Activated CD8-positive, alpha-beta T cell treated with anti-CD3 and anti-CD28 coated beads for 36 hours (primary cell): Measurements from ENCODE around the gene COA1. TPM values are rescaled to one million over a fixed set of nuclear protein-coding genes. Genes with fewer than 3 reads are reported as not detected.

Source experiments
- ATAC-seq: fragments of 200-7000 bp; cut with Tn5 transposase; one replicate; pipeline ENCODE4 v1.10.0; 2021; ENCODE audit warnings: mild to moderate bottlenecking, moderate library complexity
- CTCF ChIA-PET: fragments of 350-600 bp; sonication (Branson Sonifier 250); formaldehyde crosslinking; loops from one replicate; lab custom pipeline; 2021; ENCODE audit warnings: antibody characterized with exemption; lab: Charles Lee
- POLR2A ChIA-PET: fragments of 350-600 bp; sonication (Branson Sonifier 250); formaldehyde crosslinking; loops from one replicate; lab custom pipeline; 2021; ENCODE audit warnings: antibody characterized with exemption; lab: Charles Lee
- DNase-seq: peaks from one replicate; pipeline ENCODE4 v3.0.0-alpha.2; 2020
- H3K27ac Mint-ChIP-seq: one replicate; pipeline ENCODE4 v1.8.0; 2021; ENCODE audit warnings: mild to moderate bottlenecking, mixed read lengths
- H3K27me3 Mint-ChIP-seq: one replicate; pipeline ENCODE4 v1.8.0; 2021; ENCODE audit warnings: mixed read lengths
- H3K36me3 Mint-ChIP-seq: one replicate; pipeline ENCODE4 v1.8.0; 2021; ENCODE audit warnings: low read depth, mixed read lengths
- H3K4me1 Mint-ChIP-seq: one replicate; pipeline ENCODE4 v1.8.0; 2021; ENCODE audit warnings: low read depth, mixed read lengths
- H3K4me3 Mint-ChIP-seq: one replicate; pipeline ENCODE4 v1.8.0; 2021; ENCODE audit warnings: mild to moderate bottlenecking, moderate library complexity, mixed read lengths
- H3K9me3 Mint-ChIP-seq: one replicate; pipeline ENCODE4 v1.8.0; 2021; ENCODE audit warnings: mixed read lengths
- intact Hi-C: fragments of 100-400 bp; cut with micrococcal nuclease; formaldehyde crosslinking; loops from one replicate; pipeline ENCODE4 v1.10.0; 2022
- total RNA-seq, 2 experiments: library from RNA; stranded (reverse); gene quantifications; one replicate each; pipeline ENCODE4 v1.2.3, GENCODE V29; 2021
- TF ChIP-seq, protein P1 (sequence below): fragments of 200-600 bp; IDR thresholded peaks from one replicate; pipeline ENCODE4 v1.8.0; 2022; ENCODE audit warnings: antibody characterized with exemption, mild to moderate bottlenecking

COA1 gene
- total RNA-seq, 2 experiments from 2014 or later: 78.8 to 85.6 TPM

DNA sequence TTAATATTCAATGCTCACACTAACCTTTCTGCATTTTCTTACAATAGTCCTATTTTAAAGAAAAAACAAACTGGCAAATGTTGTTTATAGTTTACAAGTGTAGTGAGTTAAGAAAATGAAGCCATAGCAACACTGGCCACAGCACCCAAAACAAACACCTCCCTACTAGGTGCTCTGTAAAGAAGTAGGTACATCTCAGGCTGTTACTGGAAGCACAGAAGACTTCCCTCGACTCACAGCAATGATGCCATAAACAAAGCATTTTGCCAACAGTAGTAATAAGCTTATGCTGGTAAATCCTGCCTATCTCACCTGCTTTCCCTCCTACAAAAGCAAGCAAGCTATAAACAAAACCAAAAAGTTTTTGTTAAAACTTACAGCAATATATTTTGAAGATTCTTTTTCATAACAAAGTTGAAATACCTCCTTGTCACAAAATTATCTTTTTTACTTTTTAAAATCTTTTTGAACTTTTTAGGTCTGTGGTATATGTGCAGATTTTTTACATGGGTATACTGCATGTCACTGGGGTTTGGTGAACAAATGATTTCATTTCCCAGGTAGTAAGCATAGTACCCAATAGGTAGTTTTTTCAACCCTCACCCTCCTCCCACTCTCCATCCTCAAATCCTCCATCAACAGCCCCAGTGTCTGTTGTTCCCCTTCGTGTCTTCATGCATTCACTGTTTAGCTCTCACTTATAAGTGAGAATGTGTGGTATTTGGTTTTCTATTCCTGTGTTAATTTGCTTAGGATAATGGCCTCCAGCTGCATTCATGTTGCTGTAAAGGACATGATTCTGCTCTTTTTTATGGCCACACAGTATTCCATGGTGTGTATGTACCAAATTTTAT, 28.4 kb downstream of the COA1 start:
- Mint-ChIP-seq H3K27ac (no peak overlapping the region), H3K4me3 (no peak overlapping the region), H3K9me3 (no peaks in the 10 kb centered on the region), H3K36me3 (peaks cover 25% of the 10 kb centered on the region), H3K27me3 (no peaks in the 10 kb centered on the region), H3K4me1 (peaks cover 68% of the 10 kb centered on the region)
- TF ChIP-seq, protein P1, sequence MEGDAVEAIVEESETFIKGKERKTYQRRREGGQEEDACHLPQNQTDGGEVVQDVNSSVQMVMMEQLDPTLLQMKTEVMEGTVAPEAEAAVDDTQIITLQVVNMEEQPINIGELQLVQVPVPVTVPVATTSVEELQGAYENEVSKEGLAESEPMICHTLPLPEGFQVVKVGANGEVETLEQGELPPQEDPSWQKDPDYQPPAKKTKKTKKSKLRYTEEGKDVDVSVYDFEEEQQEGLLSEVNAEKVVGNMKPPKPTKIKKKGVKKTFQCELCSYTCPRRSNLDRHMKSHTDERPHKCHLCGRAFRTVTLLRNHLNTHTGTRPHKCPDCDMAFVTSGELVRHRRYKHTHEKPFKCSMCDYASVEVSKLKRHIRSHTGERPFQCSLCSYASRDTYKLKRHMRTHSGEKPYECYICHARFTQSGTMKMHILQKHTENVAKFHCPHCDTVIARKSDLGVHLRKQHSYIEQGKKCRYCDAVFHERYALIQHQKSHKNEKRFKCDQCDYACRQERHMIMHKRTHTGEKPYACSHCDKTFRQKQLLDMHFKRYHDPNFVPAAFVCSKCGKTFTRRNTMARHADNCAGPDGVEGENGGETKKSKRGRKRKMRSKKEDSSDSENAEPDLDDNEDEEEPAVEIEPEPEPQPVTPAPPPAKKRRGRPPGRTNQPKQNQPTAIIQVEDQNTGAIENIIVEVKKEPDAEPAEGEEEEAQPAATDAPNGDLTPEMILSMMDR: no peak
- CTCF ChIA-PET: interaction anchor here (0.8 to 6.6 kb wide), 52 partner anchors 9 to 306 kb away, joined by 3 to 452 read pairs (median 7); partner anchors contain the start of genes COA1 and STK17A
- DNase-seq (no peak), ATAC-seq (no peak)
- POLR2A ChIA-PET: interaction anchor here (0.6 to 4.1 kb wide), 7 partner anchors 49 to 865 kb away, joined by 3 to 63 read pairs (median 4); partner anchors contain the start of gene STK17A
- intact Hi-C loops: no loop called here

DNA sequence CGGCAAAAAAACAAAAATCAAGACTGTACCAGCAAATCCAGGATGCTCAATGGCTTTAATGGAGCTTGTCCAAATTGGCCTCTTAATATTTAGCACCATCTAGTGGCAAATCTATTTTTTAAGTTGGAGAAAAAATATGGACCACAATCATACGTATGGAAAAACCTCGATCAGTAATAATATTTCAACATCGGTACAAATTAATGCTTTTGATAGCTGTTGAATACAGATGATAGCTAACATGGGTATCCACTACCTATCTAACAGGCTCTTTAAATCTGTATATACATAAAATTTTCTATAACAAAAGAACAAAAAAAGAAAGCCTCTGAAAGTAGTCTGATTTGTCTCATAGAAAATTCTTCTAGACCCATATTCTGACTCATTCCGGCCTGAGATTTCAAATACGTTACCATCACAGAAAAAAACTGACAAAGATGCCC, 29.2 kb downstream of the COA1 start:
- H3K4me3 Mint-ChIP-seq: no peak overlapping the region
- peaks cover 18% of the 10 kb centered on the region for H3K36me3 Mint-ChIP-seq
- peak; percentile 50 for ATAC-seq
- no peaks in the 10 kb centered on the region for H3K9me3 Mint-ChIP-seq
- TF ChIP-seq, protein P1: peak; percentile 91
- no peak for DNase-seq
- POLR2A ChIA-PET: interaction anchor here (0.6 to 4.1 kb wide), 9 partner anchors 16 to 116 kb away, joined by 3 to 63 read pairs (median 4); partner anchors contain the start of gene STK17A
- intact Hi-C loops: no loop called here
- H3K27ac Mint-ChIP-seq: no peak overlapping the region
- H3K27me3 Mint-ChIP-seq: no peaks in the 10 kb centered on the region
- CTCF ChIA-PET: interaction anchor here (0.8 to 6.6 kb wide), 57 partner anchors 10 to 305 kb away, joined by 3 to 452 read pairs (median 7); partner anchors contain the start of genes COA1 and STK17A
- peaks cover 60% of the 10 kb centered on the region for H3K4me1 Mint-ChIP-seq

DNA sequence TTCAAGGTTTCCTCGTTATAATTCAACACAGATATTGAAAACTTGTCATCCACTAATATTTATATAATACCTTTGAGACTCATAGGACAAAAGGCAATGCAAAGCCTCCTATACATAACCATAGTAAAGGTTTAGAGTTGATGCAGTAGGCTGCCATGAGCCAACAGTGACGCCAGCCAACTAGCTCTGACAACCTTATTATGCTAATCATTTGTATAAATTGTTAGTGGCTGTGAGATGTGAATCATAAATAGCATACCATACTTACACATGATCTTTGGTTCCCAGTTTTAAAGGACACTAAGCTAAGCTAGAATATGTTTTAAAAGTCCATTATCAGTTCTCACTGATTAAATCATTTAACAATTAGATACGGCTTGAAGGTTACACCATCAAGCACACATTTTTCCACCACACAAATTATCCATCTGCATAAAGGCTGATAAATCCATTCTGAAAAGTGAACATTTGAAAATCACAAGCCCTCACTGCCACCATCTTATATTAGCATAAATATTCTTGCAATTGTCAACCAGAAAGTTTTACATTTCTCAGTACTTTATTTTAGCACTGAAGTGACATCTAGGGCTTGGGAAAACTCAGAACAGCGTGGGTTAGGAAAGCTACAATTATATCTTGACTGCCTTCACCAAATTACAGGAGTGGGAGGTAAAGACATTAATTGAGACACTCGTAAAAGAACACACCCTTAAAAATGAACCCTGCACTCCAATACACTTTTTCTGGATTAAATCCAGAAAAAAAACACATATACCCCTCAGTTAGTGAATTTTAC, 30.7 kb downstream of the COA1 start:
- ChIA-PET POLR2A (interaction anchor here (1.2 to 4.1 kb wide), 5 partner anchors 15 to 115 kb away, joined by 3 to 63 read pairs (median 5); partner anchors contain the start of gene STK17A), CTCF (interaction anchor here (0.7 to 6.6 kb wide), 41 partner anchors 11 to 269 kb away, joined by 3 to 452 read pairs (median 8); partner anchors contain the start of genes BLVRA, COA1 and STK17A)
- peaks cover 4% of the 10 kb centered on the region for H3K36me3 Mint-ChIP-seq
- peaks cover 49% of the 10 kb centered on the region for H3K4me1 Mint-ChIP-seq
- intact Hi-C loops: loop anchor here (1.0 to 5.0 kb wide), 2 partner anchors 51 to 116 kb away; no protein-coding TSS in a partner anchor
- peak overlapping the region; percentile 53 for H3K27ac Mint-ChIP-seq
- H3K4me3 Mint-ChIP-seq: no peak overlapping the region
- peak; percentile 35 for DNase-seq
- no peaks in the 10 kb centered on the region for H3K9me3 Mint-ChIP-seq
- no peaks in the 10 kb centered on the region for H3K27me3 Mint-ChIP-seq
- TF ChIP-seq, protein P1: no peak
- peak; percentile 50 for ATAC-seq

DNA sequence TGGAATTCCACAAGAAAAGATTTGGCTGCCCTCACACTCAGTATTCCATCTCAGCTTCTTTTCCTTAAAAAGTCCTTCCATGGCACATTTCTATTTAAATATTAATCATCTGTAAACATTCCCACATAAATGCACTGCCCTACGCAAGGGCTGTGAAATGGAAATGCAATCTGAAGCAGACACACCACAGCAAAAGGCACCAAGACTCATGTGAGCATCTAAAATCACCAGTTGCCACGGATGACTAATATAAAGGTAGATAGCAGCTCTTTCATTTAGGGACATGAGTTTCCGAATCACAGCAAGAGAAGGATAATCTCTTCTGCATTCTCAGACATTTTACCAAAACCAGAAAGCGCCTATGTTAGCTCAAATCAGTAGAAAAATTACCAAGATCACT, 31.6 kb downstream of the COA1 start:
- H3K27ac Mint-ChIP-seq: no peak overlapping the region
- intact Hi-C loops: loop anchor here (1.0 to 5.0 kb wide), 2 partner anchors 50 to 115 kb away; no protein-coding TSS in a partner anchor

More for the DNA sequence above, 31.6 kb downstream of the COA1 start:
- ChIA-PET POLR2A (interaction anchor here (1.1 to 4.1 kb wide), 3 partner anchors 9 to 114 kb away, joined by 3 to 63 read pairs (median 6); partner anchors contain the start of gene STK17A), CTCF (interaction anchor here (0.7 to 6.6 kb wide), 14 partner anchors 11 to 142 kb away, joined by 3 to 452 read pairs (median 10); partner anchors contain the start of genes BLVRA and STK17A)
- Mint-ChIP-seq H3K9me3 (no peaks in the 10 kb centered on the region), H3K27me3 (no peaks in the 10 kb centered on the region), H3K36me3 (no peaks in the 10 kb centered on the region), H3K4me3 (no peak overlapping the region), H3K4me1 (peaks cover 40% of the 10 kb centered on the region)
- ATAC-seq: peak; percentile 45
- peak; percentile 22 for DNase-seq
- TF ChIP-seq, protein P1: no peak
